Tibial artery (tissue), 4 donors: ENCODE data around the gene ADAMTS17.

Experiments used
- DNase-seq, 2 donors: peaks; one replicate each; pipeline ENCODE4 v3.0.0-alpha.2; 2019
- H3K27ac ChIP-seq, 2 donors: fragments of 200-600 bp; sonication (generic) in 1 of 2; 1 replicate in 1 of 2; 2 replicates in 1 of 2; pipeline ENCODE4 v1.5.1; 2018 to 2019; ENCODE audit warnings: mild to moderate bottlenecking in 1 of 2
- H3K27me3 ChIP-seq, 2 donors: fragments of 200-600 bp; sonication (generic) in 1 of 2; one replicate each; pipeline versions ENCODE4 v1.5.1 to v1.6.0; 2016 to 2019
- H3K36me3 ChIP-seq, 3 donors: fragments of 200-600 bp; sonication (generic) in 2 of 3; one replicate each; pipeline ENCODE4 v1.5.1; 2016 to 2019; ENCODE audit warnings: mild to moderate bottlenecking in 2 of 3
- H3K4me1 ChIP-seq, 4 donors: fragments of 200-600 bp; sonication (generic) in 2 of 4; 1 replicate in 3 of 4; 2 replicates in 1 of 4; pipeline ENCODE4 v1.5.1; 2016 to 2019
- H3K4me3 ChIP-seq, 2 donors: fragments of 200-600 bp; sonication (generic) in 1 of 2; 1 replicate in 1 of 2; 2 replicates in 1 of 2; pipeline ENCODE4 v1.5.1; 2018 to 2019; ENCODE audit warnings: mild to moderate bottlenecking in 2 of 2
- H3K9me3 ChIP-seq, 3 donors: fragments of 200-600 bp; sonication (generic) in 1 of 3; one replicate each; pipeline ENCODE4 v1.5.1; 2016 to 2019
- CTCF ChIP-seq, 2 experiments: fragments of 200-600 bp in 1 of 2; fragments of 450-650 bp in 1 of 2; IDR thresholded peaks; one replicate each; pipeline ENCODE4 v1.5.1; 2017 to 2019; ENCODE audit warnings: antibody characterized with exemption in 2 of 2, mild to moderate bottlenecking in 1 of 2, moderate library complexity in 1 of 2
- intact Hi-C: fragments of 100-400 bp; cut with DNase I; formaldehyde crosslinking; loops from one replicate; pipeline ENCODE4 v1.15.0; 2023; ENCODE audit warnings: low total_unique reads

The ADAMTS17 gene

GRCh38 chr15:99970891-99971430 lies 370.8 kb downstream of the ADAMTS17 start:
- intact Hi-C loops: no loop called here
- no peak overlapping the region for H3K27ac ChIP-seq
- peaks cover 0 to 7% (median 0%) of the 10 kb centered on the region in 3 donors for H3K36me3 ChIP-seq
- H3K9me3 ChIP-seq: no peaks in the 10 kb centered on the region
- no peaks in the 10 kb centered on the region for H3K27me3 ChIP-seq
- TF ChIP-seq CTCF (IDR thresholded peaks at IDR 0.05): no peak
- DNase-seq: peak in 1 of 2 donors; percentile 39
- H3K4me3 ChIP-seq: no peak overlapping the region
- H3K4me1 ChIP-seq: no peaks in the 10 kb centered on the region

GRCh38 chr15:99969261-99969920 lies 372.4 kb downstream of the ADAMTS17 start:
- TF ChIP-seq CTCF (IDR thresholded peaks at IDR 0.05): no peak
- intact Hi-C loops: no loop called here
- peaks cover 0 to 7% (median 0%) of the 10 kb centered on the region in 3 donors for H3K36me3 ChIP-seq

DNA sequence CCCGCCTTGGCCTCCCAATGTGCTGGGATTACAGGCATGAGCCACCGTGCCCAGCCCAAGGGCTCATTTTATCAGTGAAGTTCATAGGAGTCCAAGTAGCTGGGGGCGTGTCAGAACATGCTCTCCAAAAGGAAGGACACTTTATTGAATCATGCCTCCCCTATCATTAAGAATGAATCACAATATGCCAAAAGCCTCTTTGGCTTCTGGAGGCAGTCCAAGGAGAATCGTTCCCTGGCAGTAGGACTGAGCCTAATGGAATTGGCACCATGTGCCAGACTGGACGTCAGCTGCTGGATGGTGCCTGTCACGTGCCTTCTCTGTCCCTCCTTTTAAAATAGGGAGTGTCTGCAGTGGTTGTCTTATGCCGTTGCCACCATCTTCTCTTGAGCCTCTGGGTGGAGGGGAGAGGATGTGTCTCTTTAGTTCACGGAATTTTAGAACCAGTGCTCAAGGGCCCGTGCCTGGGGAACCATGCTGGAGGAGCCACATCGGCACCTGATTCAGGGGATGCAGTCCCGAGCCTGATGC lies 373.9 kb downstream of the ADAMTS17 start:
- Histone ChIP-seq H3K27ac (no peak overlapping the region), H3K4me3 (no peak overlapping the region), H3K36me3 (peaks cover 0 to 1% (median 0%) of the 10 kb centered on the region in 3 donors), H3K9me3 (no peaks in the 10 kb centered on the region), H3K4me1 (no peaks in the 10 kb centered on the region), H3K27me3 (no peaks in the 10 kb centered on the region)
- TF ChIP-seq CTCF (IDR thresholded peaks at IDR 0.05): no peak
- DNase-seq: peak in 1 of 2 donors; percentile 31
- intact Hi-C loops: no loop called here

More at GRCh38 chr15:99969261-99969920, 372.4 kb downstream of the ADAMTS17 start:
- Histone ChIP-seq H3K27ac (no peak overlapping the region), H3K4me1 (no peaks in the 10 kb centered on the region), H3K9me3 (no peaks in the 10 kb centered on the region), H3K27me3 (no peaks in the 10 kb centered on the region), H3K4me3 (no peak overlapping the region)
- DNase-seq: peak in 1 of 2 donors; percentile 32

DNA sequence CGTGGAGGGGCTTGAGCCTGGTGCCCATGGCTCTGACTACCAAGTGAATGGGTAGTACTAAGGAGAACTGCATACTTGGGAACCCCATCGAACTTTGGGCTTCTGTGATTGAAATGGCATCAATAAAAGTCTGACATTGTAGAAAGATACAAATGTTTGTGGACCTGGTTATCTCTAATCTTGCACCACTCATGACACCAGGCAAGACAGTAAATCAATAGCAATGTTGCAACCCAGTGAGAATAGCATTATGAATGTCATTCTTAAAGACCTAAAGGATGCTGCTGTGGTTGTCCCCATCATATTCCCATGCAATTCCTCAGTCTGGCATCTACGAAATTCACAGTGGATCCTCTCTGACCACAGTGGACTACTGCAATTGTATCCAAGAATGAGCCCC lies 375.0 kb downstream of the ADAMTS17 start:
- Histone ChIP-seq H3K36me3 (no peaks in the 10 kb centered on the region), H3K27me3 (no peaks in the 10 kb centered on the region), H3K27ac (no peak overlapping the region), H3K4me3 (no peak overlapping the region), H3K9me3 (no peaks in the 10 kb centered on the region), H3K4me1 (no peaks in the 10 kb centered on the region)
- no peak for DNase-seq
- intact Hi-C loops: no loop called here
- TF ChIP-seq CTCF (IDR thresholded peaks at IDR 0.05): no peak

GRCh38 chr15:99965376-99965775 lies 376.4 kb downstream of the ADAMTS17 start:
- intact Hi-C loops: no loop called here
- Histone ChIP-seq H3K9me3 (no peaks in the 10 kb centered on the region), H3K27ac (no peak overlapping the region), H3K4me3 (no peak overlapping the region), H3K27me3 (no peaks in the 10 kb centered on the region), H3K4me1 (no peaks in the 10 kb centered on the region), H3K36me3 (no peaks in the 10 kb centered on the region)
- DNase-seq: peak; percentile 5 to 17
- TF ChIP-seq CTCF (IDR thresholded peaks at IDR 0.05): no peak
